Measurements from ENCODE around the gene NRXN3. TPM values are rescaled to one million over a fixed set of nuclear protein-coding genes. Genes with fewer than 3 reads are reported as not detected.

Gene NRXN3
- total and polyA plus RNA-seq, 2 of the 4 experiments (the other 2 are of a cell fraction) = 4.8 to 25.1 TPM

GRCh38 chr14:79578470-79578869, 1408.3 kb downstream of the NRXN3 start:
- WGBS, 2 experiments (ENCODE audit: extremely low coverage in 2 of 2, insufficient read length in 1 of 2) = no CpG with 5 or more reads among the region's 3 CpGs

More at GRCh38 chr14:79578470-79578869, 1408.3 kb downstream of the NRXN3 start:
- ATAC-seq (ENCODE audit: low read depth) = no peak
- Histone ChIP-seq H3K27ac (ENCODE audit: insufficient read depth, low read length) (no peak overlapping the region), H3K9me1 (ENCODE audit: insufficient read depth, low read length) (peaks cover 8% of the 10 kb centered on the region), H2BK120ac (ENCODE audit: low read depth, low read length) (peak overlapping the region; percentile 73), H2BK5ac (ENCODE audit: low read depth, low read length, poor library complexity, severe bottlenecking) (no peak overlapping the region), H3K27me3 (ENCODE audit: control insufficient read depth, insufficient read depth, low read length) (no peaks in the 10 kb centered on the region), H2BK20ac (ENCODE audit: low read depth, low read length) (peak overlapping the region; percentile 83), H3K9ac (ENCODE audit: low read depth, low read length) (no peak overlapping the region), H3K4ac (ENCODE audit: low read depth, low read length) (peak overlapping the region; percentile 58), H4K5ac (ENCODE audit: low read depth, low read length) (no peak overlapping the region; the same call in 1 of the 2 replicates), H2AFZ (replicated peaks; ENCODE audit: low read length, poor library complexity) (no peak overlapping the region), H3K9me3 (ENCODE audit: control insufficient read depth, insufficient read depth, low read length) (no peaks in the 10 kb centered on the region), H3K36me3 (ENCODE audit: control insufficient read depth, insufficient read depth, low read length) (no peaks in the 10 kb centered on the region), H2AK9ac (replicated peaks; ENCODE audit: low read depth, low read length, poor library complexity) (no peak overlapping the region), H3K4me2 (ENCODE audit: low read depth, low read length) (no peak overlapping the region), H2AK5ac (ENCODE audit: low read depth, low read length) (peak overlapping the region; percentile 35; the same call in 1 of the 2 replicates), H3K4me3 (ENCODE audit: insufficient read depth, low read depth, low read length) (no peak overlapping the region), H3K4me1 (ENCODE audit: control insufficient read depth, insufficient read depth, low read length) (peaks cover 7% of the 10 kb centered on the region; the same call in 1 of the 2 replicates), H4K8ac (ENCODE audit: low read depth in 2 of 2, low read length in 2 of 2) (peak overlapping the region in 1 of 2 experiments; percentile 11; a peak in 1 of 4 replicates), H2BK15ac (ENCODE audit: low read depth, low read length) (0 out of 3 replicates have a peak overlapping the region, but pooled peaks have one; percentile 12), H3K18ac (ENCODE audit: low read depth, low read length) (peak overlapping the region; percentile 2; the same call in 1 of the 2 replicates), H3K79me1 (ENCODE audit: low read depth in 1 of 2, low read length in 2 of 2) (no peaks in the 10 kb centered on the region), H3K14ac (replicated peaks; ENCODE audit: low read depth, low read length) (no peak overlapping the region), H4K20me1 (ENCODE audit: insufficient read depth, low read length) (no peaks in the 10 kb centered on the region), H3K56ac (ENCODE audit: extremely low read depth, insufficient read depth, low read length) (no peak overlapping the region), H3K23ac (ENCODE audit: low read depth, low read length) (no peak overlapping the region), H4K91ac (ENCODE audit: insufficient read depth, low read depth, low read length) (peak overlapping the region; percentile 39; the same call in 1 of the 2 replicates)
- ChIA-PET CTCF (interaction anchor here (0.5 kb wide), 1 partner anchor 26 kb away, joined by 5 read pairs; no protein-coding TSS in a partner anchor), POLR2A (ENCODE audit: unreplicated experiment) (no interaction called here)
- TF ChIP-seq MAFK (IDR thresholded peaks at IDR 0.05; ENCODE audit: low read depth, low read length) (no peak), CEBPB (IDR thresholded peaks at IDR 0.05; ENCODE audit: low read depth, low read length) (no peak), SMC3 (IDR thresholded peaks at IDR 0.05; ENCODE audit: low read depth, low read length) (no peak), MAZ (IDR thresholded peaks at IDR 0.05; ENCODE audit: borderline replicate concordance, low read depth, low read length) (no peak), CTCF (conservative IDR thresholded peaks at IDR 0.05; ENCODE audit: low read depth, low read length) (no peak), RCOR1 (IDR thresholded peaks at IDR 0.05; ENCODE audit: insufficient replicate concordance, low read length) (no peak), POLR2A (IDR thresholded peaks at IDR 0.05; ENCODE audit: low read depth, low read length) (no peak), RFX5 (IDR thresholded peaks at IDR 0.05; ENCODE audit: low read depth, low read length) (no peak), NFE2L2 (IDR thresholded peaks at IDR 0.05; ENCODE audit: low read depth, low read length) (no peak), RAD21 (IDR thresholded peaks at IDR 0.05; ENCODE audit: low read length) (no peak), BHLHE40 (IDR thresholded peaks at IDR 0.05; ENCODE audit: low read depth, low read length) (no peak), MXI1 (IDR thresholded peaks at IDR 0.05; ENCODE audit: borderline replicate concordance, low read depth, low read length) (no peak), FOS (IDR thresholded peaks at IDR 0.05; ENCODE audit: low read depth, low read length) (no peak), USF2 (IDR thresholded peaks at IDR 0.05; ENCODE audit: low read depth, low read length) (no peak), CHD1 (IDR thresholded peaks at IDR 0.05; ENCODE audit: low read depth, low read length) (no peak)
- TF ChIP-seq, protein P1, sequence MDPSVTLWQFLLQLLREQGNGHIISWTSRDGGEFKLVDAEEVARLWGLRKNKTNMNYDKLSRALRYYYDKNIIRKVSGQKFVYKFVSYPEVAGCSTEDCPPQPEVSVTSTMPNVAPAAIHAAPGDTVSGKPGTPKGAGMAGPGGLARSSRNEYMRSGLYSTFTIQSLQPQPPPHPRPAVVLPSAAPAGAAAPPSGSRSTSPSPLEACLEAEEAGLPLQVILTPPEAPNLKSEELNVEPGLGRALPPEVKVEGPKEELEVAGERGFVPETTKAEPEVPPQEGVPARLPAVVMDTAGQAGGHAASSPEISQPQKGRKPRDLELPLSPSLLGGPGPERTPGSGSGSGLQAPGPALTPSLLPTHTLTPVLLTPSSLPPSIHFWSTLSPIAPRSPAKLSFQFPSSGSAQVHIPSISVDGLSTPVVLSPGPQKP (IDR thresholded peaks at IDR 0.05; ENCODE audit: borderline replicate concordance, low read depth, low read length) = no peak
- DNase-seq = no peak
- BruUV-seq (replicated peaks) = no TSS peak
- intact Hi-C loops (cut with micrococcal nuclease) = no loop called here
- dilution Hi-C loops (cut with HindIII; ENCODE audit: low sequenced_read_pairs, unreplicated experiment) = no loop called here
- in situ Hi-C loops (cut with MboI; ENCODE audit: low sequenced_read_pairs) = no loop called here

Data from IMR-90 (cell line).